Upper lobe of right lung (tissue), 1 donor: ENCODE data around the gene ALKBH6. TPM values are rescaled to one million over a fixed set of nuclear protein-coding genes. Genes with fewer than 3 reads are reported as not detected.
"Not testable (repeated sequence)": the region's sequence is repeated elsewhere in the genome, so short reads cannot be mapped to it uniquely, and the experiment has no call there.

ENCODE experiments used
- ATAC-seq: fragments of 200-7000 bp; cut with Tn5 transposase; one replicate; pipeline ENCODE4 v1.9.1; 2020; ENCODE audit warnings: mild to moderate bottlenecking, moderate library complexity
- DNase-seq: peaks from one replicate; pipeline ENCODE4 v3.0.0-alpha.2; 2020
- H3K27ac ChIP-seq: fragments of 200-600 bp; one replicate; pipeline ENCODE4 v1.8.0; 2022
- H3K27me3 ChIP-seq: fragments of 200-600 bp; one replicate; pipeline ENCODE4 v1.8.0; 2022; ENCODE audit warnings: mild to moderate bottlenecking
- H3K36me3 ChIP-seq: fragments of 200-600 bp; one replicate; pipeline ENCODE4 v1.8.0; 2022
- H3K4me1 ChIP-seq: fragments of 200-600 bp; one replicate; pipeline ENCODE4 v1.8.0; 2022
- H3K4me3 ChIP-seq: fragments of 200-600 bp; one replicate; pipeline ENCODE4 v1.8.0; 2022; ENCODE audit warnings: mild to moderate bottlenecking
- H3K9me3 ChIP-seq: fragments of 200-600 bp; one replicate; pipeline ENCODE4 v1.8.0; 2022
- intact Hi-C: fragments of 100-400 bp; cut with DNase I; formaldehyde crosslinking; loops from one replicate; pipeline ENCODE4 v1.11.0; 2022
- total RNA-seq: library from RNA; stranded (reverse); fragmentation: NEBNext Ultra II Directional; extraction: Animal tissue kit (Norgen Biotek cat#: 25700); gene quantifications from one replicate; pipeline ENCODE4 v1.2.1, GENCODE V29; 2021
- TF ChIP-seq, protein P1 (sequence below): fragments of 200-600 bp; IDR thresholded peaks from one replicate; pipeline ENCODE4 v1.8.0; 2022; ENCODE audit warnings: antibody characterized with exemption
- donor health status: DM: no; HTN: yes; CAD: no; lungs with severe emphysema.

ALKBH6 gene
- total RNA-seq, 1 donor from 2014 or later, result 18.7 TPM

DNA sequence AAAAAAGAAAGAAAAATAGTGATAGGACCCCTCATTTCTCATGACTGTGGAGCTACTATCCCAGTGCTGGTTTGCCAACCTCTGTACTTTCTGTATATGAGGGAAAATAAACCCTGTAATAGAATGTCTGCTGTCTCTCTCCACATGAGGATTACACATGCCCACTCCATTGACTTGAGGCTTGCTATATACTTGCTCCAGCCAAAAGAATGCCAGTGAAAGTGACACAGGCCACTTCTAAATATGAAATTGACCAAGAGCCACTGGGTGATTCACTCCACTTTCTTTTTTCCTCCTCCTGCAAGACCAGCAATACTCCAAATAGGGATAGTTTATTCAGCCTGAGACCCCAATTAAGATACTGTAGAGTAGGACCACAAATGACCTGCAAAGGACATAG, 33.8 kb upstream of the ALKBH6 start:
- Histone ChIP-seq H3K27ac (no peak overlapping the region), H3K9me3 (no peaks in the 10 kb centered on the region), H3K36me3 (no peaks in the 10 kb centered on the region), H3K4me1 (no peaks in the 10 kb centered on the region), H3K27me3 (no peaks in the 10 kb centered on the region), H3K4me3 (no peak overlapping the region)
- ATAC-seq, result no peak
- intact Hi-C loops, result no loop called here
- TF ChIP-seq, protein P1, sequence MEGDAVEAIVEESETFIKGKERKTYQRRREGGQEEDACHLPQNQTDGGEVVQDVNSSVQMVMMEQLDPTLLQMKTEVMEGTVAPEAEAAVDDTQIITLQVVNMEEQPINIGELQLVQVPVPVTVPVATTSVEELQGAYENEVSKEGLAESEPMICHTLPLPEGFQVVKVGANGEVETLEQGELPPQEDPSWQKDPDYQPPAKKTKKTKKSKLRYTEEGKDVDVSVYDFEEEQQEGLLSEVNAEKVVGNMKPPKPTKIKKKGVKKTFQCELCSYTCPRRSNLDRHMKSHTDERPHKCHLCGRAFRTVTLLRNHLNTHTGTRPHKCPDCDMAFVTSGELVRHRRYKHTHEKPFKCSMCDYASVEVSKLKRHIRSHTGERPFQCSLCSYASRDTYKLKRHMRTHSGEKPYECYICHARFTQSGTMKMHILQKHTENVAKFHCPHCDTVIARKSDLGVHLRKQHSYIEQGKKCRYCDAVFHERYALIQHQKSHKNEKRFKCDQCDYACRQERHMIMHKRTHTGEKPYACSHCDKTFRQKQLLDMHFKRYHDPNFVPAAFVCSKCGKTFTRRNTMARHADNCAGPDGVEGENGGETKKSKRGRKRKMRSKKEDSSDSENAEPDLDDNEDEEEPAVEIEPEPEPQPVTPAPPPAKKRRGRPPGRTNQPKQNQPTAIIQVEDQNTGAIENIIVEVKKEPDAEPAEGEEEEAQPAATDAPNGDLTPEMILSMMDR, result no peak
- DNase-seq, result no peak

DNA sequence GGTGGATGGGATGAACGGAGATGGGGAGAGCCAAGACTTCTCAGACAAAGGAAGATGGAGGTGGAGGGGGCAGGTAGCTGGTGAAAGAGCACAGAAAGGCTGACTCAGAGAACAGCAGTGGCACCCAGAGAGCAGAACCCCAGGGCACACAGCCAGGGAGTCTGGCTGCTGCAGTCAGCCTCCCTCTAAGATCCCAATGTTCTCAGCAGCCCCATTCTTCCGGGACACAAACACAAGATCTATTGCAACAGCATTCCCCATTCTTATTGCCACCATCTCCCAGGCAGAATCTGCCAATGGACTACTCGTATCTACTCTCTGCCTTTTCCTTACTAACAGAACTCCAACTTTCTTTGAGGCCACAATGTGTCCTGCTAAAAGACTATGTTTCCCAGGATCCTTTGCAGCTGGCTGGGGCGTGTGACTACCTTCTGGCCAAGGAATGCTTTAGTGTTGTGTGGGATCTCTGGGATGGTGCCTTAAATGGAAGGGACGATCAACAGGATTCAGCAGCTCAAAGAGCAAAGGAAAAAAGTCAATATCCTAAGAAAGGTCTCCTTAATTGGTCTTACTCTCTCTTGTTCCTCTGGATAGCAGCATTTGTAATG, 32.5 kb upstream of the ALKBH6 start:
- H3K36me3 ChIP-seq, result no peaks in the 10 kb centered on the region
- TF ChIP-seq, protein P1, result no peak
- no peak overlapping the region for H3K4me3 ChIP-seq
- no peaks in the 10 kb centered on the region for H3K9me3 ChIP-seq
- H3K4me1 ChIP-seq, result no peaks in the 10 kb centered on the region
- no peak for DNase-seq
- H3K27ac ChIP-seq, result no peak overlapping the region
- no peaks in the 10 kb centered on the region for H3K27me3 ChIP-seq
- ATAC-seq, result no peak
- intact Hi-C loops, result no loop called here

DNA sequence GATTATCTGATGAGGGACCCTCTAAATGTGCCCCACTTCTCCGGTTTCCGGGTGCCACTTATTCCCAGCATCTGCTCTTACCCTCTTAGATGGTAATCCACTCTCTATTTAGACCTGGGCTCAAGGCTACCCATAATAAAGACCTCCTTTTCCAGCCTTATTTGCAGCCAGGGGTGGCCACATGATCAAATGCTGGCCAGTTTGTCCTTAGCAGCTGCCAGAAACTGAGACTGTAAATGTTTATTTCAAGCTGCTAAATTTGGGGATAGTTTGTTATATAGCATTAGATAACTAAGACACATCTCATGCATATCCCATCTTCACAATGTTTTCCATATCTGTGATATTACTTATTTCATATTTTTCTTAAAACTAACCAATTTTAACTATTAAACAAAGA, 29.9 kb upstream of the ALKBH6 start:
- TF ChIP-seq, protein P1, result no peak
- no peaks in the 10 kb centered on the region for H3K9me3 ChIP-seq
- ATAC-seq, result no peak
- H3K27ac ChIP-seq, result no peak overlapping the region
- no peak for DNase-seq
- no peaks in the 10 kb centered on the region for H3K36me3 ChIP-seq
- intact Hi-C loops, result no loop called here
- H3K4me1 ChIP-seq, result no peaks in the 10 kb centered on the region
- H3K27me3 ChIP-seq, result no peaks in the 10 kb centered on the region
- H3K4me3 ChIP-seq, result no peak overlapping the region

DNA sequence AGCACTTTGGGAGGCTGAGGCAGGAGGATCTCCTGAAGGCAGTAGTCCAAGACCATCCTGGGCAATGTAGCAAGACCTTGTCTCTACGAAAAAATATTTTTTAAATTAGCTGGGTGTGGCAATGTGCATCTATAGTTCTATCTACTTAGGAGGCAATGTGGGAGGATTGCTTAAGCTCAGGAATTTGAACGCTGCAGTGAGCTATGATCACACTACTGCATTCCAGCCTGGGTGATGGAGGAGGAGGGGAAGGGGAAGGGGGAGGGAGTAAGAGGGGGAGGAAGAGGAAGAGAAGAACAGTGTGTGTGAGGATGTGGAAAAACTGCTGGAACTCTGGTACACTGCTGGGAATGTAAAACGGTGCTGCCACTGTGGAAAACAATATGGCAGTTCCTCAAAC, 27.8 kb upstream of the ALKBH6 start:
- no peaks in the 10 kb centered on the region for H3K36me3 ChIP-seq
- ATAC-seq, result peak; percentile 86
- intact Hi-C loops, result no loop called here
- H3K4me3 ChIP-seq, result no peak overlapping the region
- no peaks in the 10 kb centered on the region for H3K9me3 ChIP-seq
- H3K27me3 ChIP-seq, result no peaks in the 10 kb centered on the region
- DNase-seq, result no peak
- H3K4me1 ChIP-seq, result no peaks in the 10 kb centered on the region
- TF ChIP-seq, protein P1, result no peak
- peak overlapping the region; percentile 1 for H3K27ac ChIP-seq

DNA sequence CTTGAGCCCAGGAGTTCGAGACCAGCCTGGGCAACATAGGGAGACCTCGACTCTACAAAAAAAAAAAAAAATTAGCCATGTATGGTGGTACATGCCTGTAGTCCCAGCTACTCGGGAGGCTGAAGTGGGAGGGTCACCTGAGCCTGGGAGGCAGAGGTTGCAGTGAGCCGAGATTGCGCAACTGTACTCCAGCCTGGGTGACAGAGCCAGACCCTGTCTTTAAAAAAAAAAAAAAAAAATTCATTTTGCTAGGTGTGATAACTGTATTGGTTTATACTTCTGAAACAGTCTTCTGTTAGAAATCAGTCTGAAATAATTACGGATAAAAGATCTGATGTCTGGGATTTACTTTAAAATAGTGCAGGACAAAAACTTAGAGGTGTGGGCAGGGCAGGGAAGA, 27.1 kb upstream of the ALKBH6 start:
- H3K27me3 ChIP-seq, H3K9me3 ChIP-seq, H3K36me3 ChIP-seq, H3K4me3 ChIP-seq, H3K27ac ChIP-seq, H3K4me1 ChIP-seq, intact Hi-C loops, DNase-seq, ATAC-seq: not testable (repeated sequence)

DNA sequence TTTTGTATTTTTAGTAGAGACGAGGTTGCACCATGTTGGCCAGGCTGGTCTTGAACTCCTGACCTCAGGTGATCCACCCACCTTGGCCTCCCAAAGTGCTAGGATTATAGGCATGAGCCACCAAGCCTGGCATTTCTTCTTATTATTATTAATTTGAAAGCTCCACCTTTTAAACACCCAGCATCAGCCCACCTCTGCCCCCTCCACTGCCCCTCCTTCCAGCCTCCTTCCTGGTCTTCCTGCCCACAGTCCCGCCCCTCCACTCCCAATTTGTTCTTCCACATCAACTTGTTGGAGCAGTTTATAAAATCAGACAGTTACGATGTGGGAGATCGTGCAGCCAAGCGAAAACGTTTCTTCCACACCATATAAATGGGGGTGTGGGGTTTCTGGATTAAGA, 26.5 kb upstream of the ALKBH6 start:
- intact Hi-C loops, result no loop called here

More for the DNA sequence above, 26.5 kb upstream of the ALKBH6 start:
- TF ChIP-seq, protein P1, result no peak
- Histone ChIP-seq H3K9me3 (no peaks in the 10 kb centered on the region), H3K4me1 (no peaks in the 10 kb centered on the region), H3K27me3 (no peaks in the 10 kb centered on the region), H3K36me3 (peaks cover under 1% of the 10 kb centered on the region), H3K4me3 (no peak overlapping the region), H3K27ac (no peak overlapping the region)
- no peak for ATAC-seq
- no peak for DNase-seq
